Gastroesophageal sphincter (tissue), 4 donors: Measurements from ENCODE around the gene LRIT2. TPM values are rescaled to one million over a fixed set of nuclear protein-coding genes. Genes with fewer than 3 reads are reported as not detected.

Experiments used
- ATAC-seq: fragments of 150-250 bp; one replicate; pipeline ENCODE4 v1.9.1; 2016; ENCODE audit warnings: mild to moderate bottlenecking, moderate library complexity
- H3K27ac ChIP-seq, 4 donors: fragments of 200-600 bp; sonication (generic) in 3 of 4; 1 replicate in 3 of 4; 2 replicates in 1 of 4; pipeline ENCODE4 v1.5.1; 2016 to 2019
- H3K27me3 ChIP-seq: fragments of 200-600 bp; sonication (generic); one replicate; pipeline ENCODE4 v1.5.1; 2019
- H3K36me3 ChIP-seq, 2 donors: fragments of 200-600 bp; sonication (generic); one replicate each; pipeline ENCODE4 v1.5.1; 2019; ENCODE audit warnings: control low read depth in 1 of 2
- H3K4me1 ChIP-seq, 3 donors: fragments of 200-600 bp; sonication (generic); 1 replicate in 2 of 3; 2 replicates in 1 of 3; pipeline ENCODE4 v1.5.1; 2016 to 2019; ENCODE audit warnings: control low read depth in 2 of 3
- H3K4me3 ChIP-seq, 2 donors: fragments of 200-600 bp; sonication (generic); one replicate each; pipeline ENCODE4 v1.5.1; 2019; ENCODE audit warnings: mild to moderate bottlenecking in 1 of 2, moderate library complexity in 1 of 2
- H3K9me3 ChIP-seq, 3 donors: fragments of 200-600 bp; sonication (generic); one replicate each; pipeline ENCODE4 v1.5.1; 2017 to 2019; ENCODE audit warnings: control low read depth in 2 of 3
- EP300 ChIP-seq: sonication (generic); formaldehyde crosslinking; IDR thresholded peaks from one replicate; pipeline ENCODE4 v1.6.1; 2017; ENCODE audit warnings: antibody characterized with exemption, mild to moderate bottlenecking
- POLR2A ChIP-seq, 2 donors: fragments of 450-650 bp; IDR thresholded peaks; one replicate each; pipeline ENCODE4 v1.6.1; 2017; ENCODE audit warnings: antibody characterized with exemption in 2 of 2, mild to moderate bottlenecking in 2 of 2, moderate library complexity in 1 of 2
- POLR2AphosphoS5 ChIP-seq: sonication (generic); formaldehyde crosslinking; IDR thresholded peaks from one replicate; pipeline ENCODE4 v1.6.1; 2017; ENCODE audit warnings: antibody characterized with exemption
- WGBS, 2 donors: methylation state at CpG; one replicate each; pipeline ENCODE4 v1.1.5; 2018; ENCODE audit warnings: low coverage in 1 of 2; 5-methylcytosine and 5-hydroxymethylcytosine counted together
- total RNA-seq, 4 donors: library from RNA; depleted of rRNA; stranded (reverse); fragments of >200 nt; gene quantifications; one replicate each; pipeline ENCODE4 v1.1.0, GENCODE V29; 2016
- TF ChIP-seq, protein P1 (sequence below), 4 experiments: fragments of 200-600 bp in 2 of 4; fragments of 450-650 bp in 2 of 4; sonication (generic) in 1 of 4; IDR thresholded peaks; one replicate each; pipeline ENCODE4 v1.5.1; 2017 to 2019; ENCODE audit warnings: antibody characterized with exemption in 4 of 4, mild to moderate bottlenecking in 2 of 4, moderate library complexity in 2 of 4

The LRIT2 gene
- total RNA-seq, 4 donors from 2014 or later = not detected

DNA sequence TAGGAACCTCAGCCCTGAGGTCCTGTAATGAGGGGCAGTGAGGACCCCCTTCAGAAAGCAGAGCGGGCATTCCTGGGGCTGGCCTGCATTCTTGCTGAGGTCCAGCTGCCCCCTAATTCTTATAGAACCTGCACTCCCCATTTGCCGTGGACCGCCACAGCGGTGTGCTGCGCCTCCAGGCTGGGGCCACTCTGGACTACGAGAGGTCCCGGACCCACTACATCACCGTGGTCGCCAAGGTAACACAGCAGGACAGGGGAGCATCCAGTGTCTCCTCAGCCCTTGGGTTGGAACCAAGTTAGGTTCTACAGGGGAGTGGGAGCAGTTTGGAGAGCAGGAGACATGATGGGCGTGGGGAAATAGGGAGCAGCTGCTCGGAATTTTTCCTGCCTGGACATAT is 23.7 kb downstream of the LRIT2 start:
- TF ChIP-seq POLR2A (IDR thresholded peaks at IDR 0.05) (no peak), POLR2AphosphoS5 (no peak), EP300 (no peak)
- TF ChIP-seq, protein P1, sequence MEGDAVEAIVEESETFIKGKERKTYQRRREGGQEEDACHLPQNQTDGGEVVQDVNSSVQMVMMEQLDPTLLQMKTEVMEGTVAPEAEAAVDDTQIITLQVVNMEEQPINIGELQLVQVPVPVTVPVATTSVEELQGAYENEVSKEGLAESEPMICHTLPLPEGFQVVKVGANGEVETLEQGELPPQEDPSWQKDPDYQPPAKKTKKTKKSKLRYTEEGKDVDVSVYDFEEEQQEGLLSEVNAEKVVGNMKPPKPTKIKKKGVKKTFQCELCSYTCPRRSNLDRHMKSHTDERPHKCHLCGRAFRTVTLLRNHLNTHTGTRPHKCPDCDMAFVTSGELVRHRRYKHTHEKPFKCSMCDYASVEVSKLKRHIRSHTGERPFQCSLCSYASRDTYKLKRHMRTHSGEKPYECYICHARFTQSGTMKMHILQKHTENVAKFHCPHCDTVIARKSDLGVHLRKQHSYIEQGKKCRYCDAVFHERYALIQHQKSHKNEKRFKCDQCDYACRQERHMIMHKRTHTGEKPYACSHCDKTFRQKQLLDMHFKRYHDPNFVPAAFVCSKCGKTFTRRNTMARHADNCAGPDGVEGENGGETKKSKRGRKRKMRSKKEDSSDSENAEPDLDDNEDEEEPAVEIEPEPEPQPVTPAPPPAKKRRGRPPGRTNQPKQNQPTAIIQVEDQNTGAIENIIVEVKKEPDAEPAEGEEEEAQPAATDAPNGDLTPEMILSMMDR (IDR thresholded peaks at IDR 0.05) = no peak
- Histone ChIP-seq H3K4me1 (no peaks in the 10 kb centered on the region), H3K27ac (no peak overlapping the region), H3K36me3 (no peaks in the 10 kb centered on the region), H3K4me3 (no peak overlapping the region), H3K9me3 (no peaks in the 10 kb centered on the region), H3K27me3 (peaks cover 55% of the 10 kb centered on the region)
- WGBS, 2 donors = 77% methylated on average over 6 of the region's 11 CpGs; no CpG with 5 or more reads in 1 of the 2 donors
- ATAC-seq = no peak

DNA sequence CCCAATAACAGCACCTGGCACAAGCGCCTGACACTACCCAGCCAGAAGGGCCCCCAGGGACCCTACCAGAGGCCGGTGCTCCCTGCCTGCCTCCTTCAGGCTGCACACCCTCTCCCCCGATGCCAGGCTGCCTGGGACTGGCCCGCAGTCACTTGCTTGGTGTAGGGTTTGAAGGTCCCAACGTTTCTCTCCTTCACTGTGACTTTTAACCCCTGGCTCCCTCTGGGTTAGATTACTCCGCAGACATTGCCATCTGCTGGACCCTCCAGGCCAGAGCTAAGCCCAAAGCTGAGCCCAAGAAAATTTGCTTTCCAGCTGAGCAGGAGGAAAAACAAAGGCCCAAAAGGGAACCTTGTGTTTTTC is 24.1 kb downstream of the LRIT2 start:
- 53% methylated on average over 5 of the region's 6 CpGs; no CpG with 5 or more reads in 1 of the 2 donors for WGBS, 2 donors
- ATAC-seq = no peak
- Histone ChIP-seq H3K27ac (no peak overlapping the region), H3K36me3 (no peaks in the 10 kb centered on the region), H3K9me3 (no peaks in the 10 kb centered on the region), H3K27me3 (peaks cover 55% of the 10 kb centered on the region), H3K4me1 (no peaks in the 10 kb centered on the region), H3K4me3 (no peak overlapping the region)
- TF ChIP-seq EP300 (no peak), POLR2A (IDR thresholded peaks at IDR 0.05) (no peak), POLR2AphosphoS5 (no peak)
- TF ChIP-seq, protein P1 (IDR thresholded peaks at IDR 0.05) = no peak

DNA sequence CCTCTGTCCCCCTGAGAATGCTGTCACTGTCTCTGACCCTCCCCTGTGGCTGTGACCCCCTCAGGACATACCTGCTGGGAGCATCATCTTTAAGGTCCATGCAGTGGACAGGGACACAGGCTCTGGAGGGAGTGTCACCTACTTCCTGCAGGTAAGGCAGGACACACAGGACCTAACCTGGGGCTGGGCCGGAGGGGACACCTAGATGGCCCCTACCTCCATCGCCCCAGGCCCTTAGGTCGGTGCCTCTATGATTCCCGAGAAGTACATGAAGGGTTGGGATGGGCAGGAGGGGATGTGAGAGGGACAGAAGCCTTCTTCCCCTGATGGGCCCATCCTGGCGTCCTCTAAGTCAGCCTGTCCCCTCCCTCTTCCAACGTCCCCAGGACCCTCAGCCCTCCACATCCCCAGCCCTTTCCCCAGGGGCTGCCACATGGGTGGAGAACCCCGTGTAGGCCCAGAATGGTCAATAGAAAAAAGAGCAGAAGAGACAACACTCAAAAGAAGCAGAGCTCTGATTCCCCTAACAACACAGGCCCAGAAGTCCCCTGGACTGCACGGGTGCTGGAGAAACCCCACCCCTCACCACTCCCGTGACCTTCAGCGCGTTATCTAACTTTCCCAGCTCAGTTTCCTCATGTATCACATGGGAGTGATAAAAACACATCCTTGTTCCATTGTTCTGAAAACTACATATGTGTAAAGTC is 24.7 kb downstream of the LRIT2 start:
- TF ChIP-seq EP300 (no peak), POLR2AphosphoS5 (no peak), POLR2A (IDR thresholded peaks at IDR 0.05) (no peak)
- TF ChIP-seq, protein P1 (IDR thresholded peaks at IDR 0.05) = no peak
- H3K4me3 ChIP-seq = no peak overlapping the region
- whole genome bisulfite sequencing, 2 donors = 52 to 66% methylated on average over 4 to 5 of the region's 11 CpGs

DNA sequence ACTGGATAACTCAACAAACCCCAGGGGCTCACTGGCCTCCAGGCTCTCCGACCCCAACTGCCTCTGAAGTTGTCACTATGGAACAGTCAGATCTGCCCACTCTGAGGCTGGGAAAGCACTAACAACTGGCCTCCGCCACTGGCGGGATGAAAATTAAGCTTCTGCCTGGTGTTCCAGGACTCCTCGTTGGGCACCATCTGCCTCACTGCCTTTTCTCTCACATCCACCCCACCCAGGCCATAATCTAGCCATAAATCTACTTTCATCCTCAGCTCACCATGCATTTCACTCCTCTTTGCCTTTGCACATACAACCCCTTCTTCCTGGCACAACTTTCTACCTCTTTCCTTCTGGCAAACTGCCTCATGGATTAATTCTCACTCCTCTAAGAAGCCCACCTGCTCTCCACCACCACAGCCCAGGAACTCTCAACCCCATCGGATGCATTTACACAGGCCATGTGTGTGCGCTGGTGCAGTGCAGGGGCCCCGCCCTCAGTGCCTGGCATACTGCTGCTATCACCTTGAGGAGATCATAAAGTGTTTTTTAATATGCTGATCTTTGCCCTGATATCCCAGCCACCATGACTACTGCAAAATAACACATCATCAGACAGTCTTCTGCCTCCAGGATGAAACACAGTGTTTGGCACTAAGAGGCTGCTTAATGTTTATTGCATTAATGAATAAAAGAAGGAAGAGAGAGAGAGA is 27.0 kb downstream of the LRIT2 start:
- H3K27me3 ChIP-seq = peaks cover 63% of the 10 kb centered on the region
- H3K36me3 ChIP-seq = no peaks in the 10 kb centered on the region
- no peaks in the 10 kb centered on the region for H3K9me3 ChIP-seq
- 64 to 82% methylated on average over 3 to 6 of the region's 7 CpGs for WGBS, 2 donors
- no peak overlapping the region for H3K27ac ChIP-seq
- ATAC-seq = no peak
- peaks cover 0 to 15% (median 8%) of the 10 kb centered on the region in 3 donors for H3K4me1 ChIP-seq
- no peak for TF ChIP-seq EP300
- no peak overlapping the region for H3K4me3 ChIP-seq

More for the DNA sequence above, 24.7 kb downstream of the LRIT2 start:
- Histone ChIP-seq H3K36me3 (no peaks in the 10 kb centered on the region), H3K4me1 (no peaks in the 10 kb centered on the region), H3K27me3 (peaks cover 55% of the 10 kb centered on the region), H3K9me3 (no peaks in the 10 kb centered on the region), H3K27ac (no peak overlapping the region)
- ATAC-seq = no peak

DNA sequence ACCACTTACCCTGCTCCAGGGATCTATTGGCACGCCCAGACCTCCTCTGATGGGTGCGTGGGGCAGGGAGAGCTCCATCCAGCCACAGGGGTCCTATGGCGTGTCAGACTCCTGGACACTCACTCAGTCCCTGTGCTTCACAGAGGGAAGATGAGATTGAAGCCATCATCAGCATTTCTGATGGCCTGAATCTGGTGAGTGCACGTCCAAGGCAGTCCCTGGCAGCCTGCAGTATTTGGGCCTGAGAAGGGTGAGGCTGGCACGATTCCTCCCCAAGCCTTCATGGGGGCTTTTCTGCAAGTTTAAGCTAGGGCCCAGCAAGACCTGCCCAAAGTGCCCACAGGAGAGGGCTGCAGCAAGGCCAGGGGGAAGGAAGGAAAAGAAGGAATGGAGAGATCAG is 27.7 kb downstream of the LRIT2 start:
- H3K4me1 ChIP-seq = peaks cover 0 to 15% (median 8%) of the 10 kb centered on the region in 3 donors
- H3K27ac ChIP-seq = no peak overlapping the region
- TF ChIP-seq POLR2A (IDR thresholded peaks at IDR 0.05) (no peak), POLR2AphosphoS5 (no peak), EP300 (no peak)
- TF ChIP-seq, protein P1 (IDR thresholded peaks at IDR 0.05) = no peak
- peaks cover 69% of the 10 kb centered on the region for H3K27me3 ChIP-seq
- no peak for ATAC-seq
- no peak overlapping the region for H3K4me3 ChIP-seq
- H3K9me3 ChIP-seq = no peaks in the 10 kb centered on the region
- no CpG with 5 or more reads among the region's 5 CpGs for WGBS, 2 donors
- no peaks in the 10 kb centered on the region for H3K36me3 ChIP-seq
